HG03571 (cell line): Measurements from ENCODE around the gene ABCC12.

Experiments used
- ATAC-seq: cut with Tn5 transposase; IDR thresholded peaks from one replicate; pipeline ENCODE4 v1.9.1; 2021; ENCODE audit not compliant: unreplicated experiment

The ABCC12 gene

GRCh38 chr16:48106446-48106845 is 49.3 kb downstream of the ABCC12 start:
- no peak for ATAC-seq
